Lower leg skin (tissue), 4 donors: ENCODE results near the gene CAMP. TPM values are rescaled to one million over a fixed set of nuclear protein-coding genes. Genes with fewer than 3 reads are reported as not detected.

ENCODE experiments used
- DNase-seq, 2 donors: peaks; one replicate each; pipeline ENCODE4 v3.0.0-alpha.2; 2019; ENCODE audit warnings: low spot score in 2 of 2
- H3K4me3 ChIP-seq: fragments of 200-600 bp; sonication (generic); 2 replicates; pipeline ENCODE4 v1.5.1; 2017; ENCODE audit warnings: mild to moderate bottlenecking, low read depth; ENCODE audit not compliant: poor library complexity, severe bottlenecking
- CTCF ChIP-seq, 3 donors: fragments of 450-650 bp; IDR thresholded peaks; one replicate each; pipeline ENCODE4 v1.5.1; 2016; ENCODE audit warnings: antibody characterized with exemption in 3 of 3, mild to moderate bottlenecking in 3 of 3, moderate library complexity in 2 of 3
- POLR2A ChIP-seq, 2 donors: fragments of 450-650 bp; IDR thresholded peaks; one replicate each; pipeline ENCODE4 v1.6.1; 2016 to 2017; ENCODE audit warnings: antibody characterized with exemption in 2 of 2, mild to moderate bottlenecking in 1 of 2, moderate library complexity in 1 of 2
- WGBS, 2 donors: methylation state at CpG; one replicate each; pipeline ENCODE4 v1.1.5; 2018; 5-methylcytosine and 5-hydroxymethylcytosine counted together
- intact Hi-C: fragments of 100-400 bp; cut with DNase I; formaldehyde crosslinking; loops from one replicate; pipeline ENCODE4 v1.15.0; 2023; ENCODE audit warnings: low total_unique reads
- total RNA-seq, 4 donors: library from RNA; depleted of rRNA; stranded (reverse); fragments of >200 nt; gene quantifications; one replicate each; pipeline ENCODE4 v1.1.0, GENCODE V29; 2016

CAMP gene
- total RNA-seq, 4 donors from 2014 or later: 1.1 TPM; not detected in 3

GRCh38 chr3:48240000-48240963, 17.0 kb downstream of the CAMP start:
- H3K4me3 ChIP-seq: no peak overlapping the region
- intact Hi-C loops: no loop called here
- TF ChIP-seq CTCF (IDR thresholded peaks at IDR 0.05) (no peak), POLR2A (IDR thresholded peaks at IDR 0.05) (no peak)
- DNase-seq: no peak
- WGBS, 2 donors: 68% methylated on average over 20 of the region's 20 CpGs

- no peak for DNase-seq
- intact Hi-C loops: no loop called here
- TF ChIP-seq CTCF (IDR thresholded peaks at IDR 0.05) (no peak), POLR2A (IDR thresholded peaks at IDR 0.05) (no peak)
- WGBS, 2 donors: 45 to 51% methylated on average over 26 of the region's 26 CpGs
- H3K4me3 ChIP-seq: peak overlapping the region; percentile 58
Observed at GRCh38 chr3:48241796-48242455, 18.6 kb downstream of the CAMP start.

- WGBS, 2 donors: 62 to 76% methylated on average over 2 of the region's 2 CpGs
- no peak for TF ChIP-seq POLR2A (IDR thresholded peaks at IDR 0.05)
- TF ChIP-seq CTCF (IDR thresholded peaks at IDR 0.05): no peak
- DNase-seq: no peak
- intact Hi-C loops: no loop called here
- no peak overlapping the region for H3K4me3 ChIP-seq
Observed at GRCh38 chr3:48243886-48244285, 20.6 kb downstream of the CAMP start.

GRCh38 chr3:48244461-48244860, 21.2 kb downstream of the CAMP start:
- intact Hi-C loops: no loop called here
- DNase-seq: no peak

GRCh38 chr3:48245136-48245535, 21.8 kb downstream of the CAMP start:
- intact Hi-C loops: no loop called here
- 84 to 97% methylated on average over 7 of the region's 7 CpGs for WGBS, 2 donors
- H3K4me3 ChIP-seq: no peak overlapping the region
- DNase-seq: no peak
- TF ChIP-seq CTCF (IDR thresholded peaks at IDR 0.05) (no peak), POLR2A (IDR thresholded peaks at IDR 0.05) (no peak)

More at GRCh38 chr3:48244461-48244860, 21.2 kb downstream of the CAMP start:
- no peak for TF ChIP-seq POLR2A (IDR thresholded peaks at IDR 0.05)
- no peak for TF ChIP-seq CTCF (IDR thresholded peaks at IDR 0.05)
- WGBS, 2 donors: 67 to 86% methylated on average over 1 of the region's 1 CpG
- H3K4me3 ChIP-seq: no peak overlapping the region
